ENCODE data around the gene SPEF1. TPM values are rescaled to one million over a fixed set of nuclear protein-coding genes. Genes with fewer than 3 reads are reported as not detected.

SPEF1 gene
- total RNA-seq, 1 experiment from 2014 or later = 0.24 TPM

DNA sequence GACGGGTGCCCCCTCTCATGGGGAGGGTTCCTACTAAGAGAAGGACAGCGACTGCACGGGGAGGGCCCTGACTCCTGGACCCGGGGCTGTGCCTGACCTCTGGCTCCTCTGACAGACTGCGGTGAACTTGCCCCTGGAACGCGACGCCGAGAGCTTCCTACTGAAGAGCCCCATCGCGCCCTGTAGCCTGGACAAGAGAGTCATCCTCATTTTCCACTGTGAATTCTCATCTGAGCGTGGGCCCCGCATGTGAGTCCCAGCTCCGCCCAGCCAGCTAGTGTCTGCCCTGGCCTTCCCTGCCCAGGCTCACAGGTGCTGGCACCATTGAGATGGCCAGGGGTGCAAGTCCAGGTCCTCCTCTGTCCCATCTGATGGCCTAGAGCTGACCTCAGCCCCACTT is 22.0 kb upstream of the SPEF1 start:
- no peak overlapping the region for H4K5ac ChIP-seq (ENCODE audit: insufficient read length, low read depth, low read length)
- H2AFZ ChIP-seq (ENCODE audit: low read length) = no peak overlapping the region
- no peak overlapping the region for H3K9ac ChIP-seq (ENCODE audit: extremely low read depth, insufficient read length, low read length)
- H3K23me2 ChIP-seq (ENCODE audit: insufficient read length, low read depth, low read length, poor library complexity, severe bottlenecking) = peaks cover 8% of the 10 kb centered on the region
- Mint-ChIP-seq H3K27ac (no peak overlapping the region), H3K27me3 (ENCODE audit: low read depth) (peaks cover 2% of the 10 kb centered on the region), H3K9me3 (no peaks in the 10 kb centered on the region), H3K36me3 (ENCODE audit: insufficient read depth in 1 of 3, low read depth in 3 of 3) (peaks cover 32 to 55% (median 47%) of the 10 kb centered on the region in 3 experiments), H3K4me1 (peaks cover 40 to 58% of the 10 kb centered on the region in 2 experiments), H3K4me3 (no peak overlapping the region; a peak in 1 of 5 replicates)
- H3K4ac ChIP-seq (ENCODE audit: low read depth, low read length) = no peak overlapping the region
- no peak overlapping the region for H2AK5ac ChIP-seq (ENCODE audit: insufficient read length, low read length)
- H3K9me3 ChIP-seq (ENCODE audit: control insufficient read depth, low read depth, low read length) = no peaks in the 10 kb centered on the region
- H2BK5ac ChIP-seq (ENCODE audit: insufficient read length, low read length) = no peak overlapping the region
- H3K56ac ChIP-seq (ENCODE audit: insufficient read length, low read depth, low read length) = no peak overlapping the region
- no peak overlapping the region for H2BK12ac ChIP-seq (ENCODE audit: insufficient read length, low read depth, low read length)
- no peak overlapping the region for H3K23ac ChIP-seq (ENCODE audit: insufficient read length, low read depth, low read length)
- H3K4me1 ChIP-seq (ENCODE audit: insufficient read depth, low read length) = peaks cover 3% of the 10 kb centered on the region
- H3K79me1 ChIP-seq (ENCODE audit: insufficient read depth, low read depth, low read length, poor library complexity, severe bottlenecking) = no peaks in the 10 kb centered on the region
- no CpG with 5 or more reads among the region's 14 CpGs for WGBS (ENCODE audit: extremely low coverage, insufficient read length, low lambda C conversion rate)
- H3K4me2 ChIP-seq (ENCODE audit: insufficient read depth, insufficient read length, low read length) = no peak overlapping the region
- no peak overlapping the region for H2BK120ac ChIP-seq (ENCODE audit: low read depth, low read length, poor library complexity, severe bottlenecking)
- H3K79me2 ChIP-seq (ENCODE audit: insufficient read depth, low read length) = no peaks in the 10 kb centered on the region
- no peak overlapping the region for H2BK20ac ChIP-seq (ENCODE audit: low read depth, low read length, poor library complexity, severe bottlenecking)
- H3T11ph ChIP-seq (ENCODE audit: low read length) = no peak overlapping the region
- H4K20me1 ChIP-seq (ENCODE audit: control insufficient read depth, insufficient read depth, insufficient read length) = no peaks in the 10 kb centered on the region
- no peak for DNase-seq
- H4K91ac ChIP-seq (ENCODE audit: insufficient read length, low read depth, low read length) = no peak overlapping the region
- H3K14ac ChIP-seq (ENCODE audit: insufficient read depth, low read length) = no peak overlapping the region
- TF ChIP-seq, protein P1, sequence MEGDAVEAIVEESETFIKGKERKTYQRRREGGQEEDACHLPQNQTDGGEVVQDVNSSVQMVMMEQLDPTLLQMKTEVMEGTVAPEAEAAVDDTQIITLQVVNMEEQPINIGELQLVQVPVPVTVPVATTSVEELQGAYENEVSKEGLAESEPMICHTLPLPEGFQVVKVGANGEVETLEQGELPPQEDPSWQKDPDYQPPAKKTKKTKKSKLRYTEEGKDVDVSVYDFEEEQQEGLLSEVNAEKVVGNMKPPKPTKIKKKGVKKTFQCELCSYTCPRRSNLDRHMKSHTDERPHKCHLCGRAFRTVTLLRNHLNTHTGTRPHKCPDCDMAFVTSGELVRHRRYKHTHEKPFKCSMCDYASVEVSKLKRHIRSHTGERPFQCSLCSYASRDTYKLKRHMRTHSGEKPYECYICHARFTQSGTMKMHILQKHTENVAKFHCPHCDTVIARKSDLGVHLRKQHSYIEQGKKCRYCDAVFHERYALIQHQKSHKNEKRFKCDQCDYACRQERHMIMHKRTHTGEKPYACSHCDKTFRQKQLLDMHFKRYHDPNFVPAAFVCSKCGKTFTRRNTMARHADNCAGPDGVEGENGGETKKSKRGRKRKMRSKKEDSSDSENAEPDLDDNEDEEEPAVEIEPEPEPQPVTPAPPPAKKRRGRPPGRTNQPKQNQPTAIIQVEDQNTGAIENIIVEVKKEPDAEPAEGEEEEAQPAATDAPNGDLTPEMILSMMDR (conservative IDR thresholded peaks at IDR 0.05) = no peak
- H2BK15ac ChIP-seq (ENCODE audit: low read depth, low read length) = no peak overlapping the region
- no peak overlapping the region for H3K27ac ChIP-seq (ENCODE audit: insufficient read length, low read depth, low read length)
- H3K18ac ChIP-seq (ENCODE audit: insufficient read length, low read depth, low read length) = no peak overlapping the region
- H3K27me3 ChIP-seq (ENCODE audit: insufficient read depth, low read length) = no peaks in the 10 kb centered on the region
- no peak overlapping the region for H4K8ac ChIP-seq (replicated peaks; ENCODE audit: insufficient read length, low read depth, low read length)

Measured in H9 (cell line).